Type B pancreatic cell (in vitro differentiated cells): ENCODE measurements around the gene BTBD17. TPM values are rescaled to one million over a fixed set of nuclear protein-coding genes. Genes with fewer than 3 reads are reported as not detected.

ENCODE experiments used
- DNase-seq: peaks from one replicate; pipeline ENCODE4 v3.0.0; 2021; ENCODE audit warnings: mixed read lengths; ENCODE audit not compliant: unreplicated experiment; ENCODE audit errors: extremely low spot score
- H3K27ac Mint-ChIP-seq: 2 replicates; pipeline ENCODE4 v1.8.0; 2021; ENCODE audit warnings: mild to moderate bottlenecking, mixed read lengths
- H3K27me3 Mint-ChIP-seq: 2 replicates; pipeline ENCODE4 v1.8.0; 2021; ENCODE audit warnings: mixed read lengths
- H3K36me3 Mint-ChIP-seq: 2 replicates; pipeline ENCODE4 v1.8.0; 2021; ENCODE audit warnings: mixed read lengths
- H3K4me1 Mint-ChIP-seq: one replicate; pipeline ENCODE4 v1.8.0; 2021; ENCODE audit warnings: mixed read lengths; ENCODE audit not compliant: unreplicated experiment
- H3K4me3 Mint-ChIP-seq: 2 replicates; pipeline ENCODE4 v1.8.0; 2021; ENCODE audit warnings: mild to moderate bottlenecking, mixed read lengths
- H3K9me3 Mint-ChIP-seq: 2 replicates; pipeline ENCODE4 v1.8.0; 2021; ENCODE audit warnings: mixed read lengths
- CTCF ChIP-seq: fragments of 200-600 bp; sonication (generic); conservative IDR thresholded peaks from 2 replicates; pipeline ENCODE4 v1.5.0; 2021; ENCODE audit warnings: antibody characterized with exemption, mild to moderate bottlenecking
- total RNA-seq: library from RNA; stranded (reverse); gene quantifications from 2 replicates; pipeline ENCODE4 v1.2.1, GENCODE V29; 2021; ENCODE audit warnings: low replicate concordance

BTBD17 gene
- total RNA-seq, 1 donor from 2014 or later = 5.2 TPM

GRCh38 chr17:74355065-74355464 is 6.6 kb downstream of the BTBD17 start:
- no peak for TF ChIP-seq CTCF
- H3K4me3 Mint-ChIP-seq = no peak overlapping the region
- peaks cover 75% of the 10 kb centered on the region for H3K27me3 Mint-ChIP-seq
- no peak for DNase-seq
- H3K36me3 Mint-ChIP-seq = no peaks in the 10 kb centered on the region
- no peaks in the 10 kb centered on the region for H3K9me3 Mint-ChIP-seq
- peaks cover 4% of the 10 kb centered on the region for H3K4me1 Mint-ChIP-seq
- H3K27ac Mint-ChIP-seq = no peak overlapping the region

GRCh38 chr17:74354561-74354960 is 7.1 kb downstream of the BTBD17 start:
- Mint-ChIP-seq H3K4me3 (no peak overlapping the region), H3K27me3 (peaks cover 80% of the 10 kb centered on the region), H3K9me3 (no peaks in the 10 kb centered on the region), H3K36me3 (no peaks in the 10 kb centered on the region), H3K4me1 (peaks cover 4% of the 10 kb centered on the region), H3K27ac (no peak overlapping the region)
- no peak for TF ChIP-seq CTCF
- no peak for DNase-seq

- Mint-ChIP-seq H3K4me1 (peaks cover 4% of the 10 kb centered on the region), H3K27me3 (peaks cover 84% of the 10 kb centered on the region), H3K9me3 (no peaks in the 10 kb centered on the region), H3K27ac (no peak overlapping the region), H3K4me3 (no peak overlapping the region), H3K36me3 (no peaks in the 10 kb centered on the region)
- TF ChIP-seq CTCF = peak; percentile 83
- no peak for DNase-seq
Observed at GRCh38 chr17:74354123-74354522, 7.5 kb downstream of the BTBD17 start.

GRCh38 chr17:74353446-74354060 is 8.1 kb downstream of the BTBD17 start:
- Mint-ChIP-seq H3K27me3 (peaks cover 85% of the 10 kb centered on the region), H3K36me3 (no peaks in the 10 kb centered on the region), H3K27ac (no peak overlapping the region), H3K9me3 (no peaks in the 10 kb centered on the region), H3K4me1 (peaks cover 4% of the 10 kb centered on the region), H3K4me3 (no peak overlapping the region)
- no peak for TF ChIP-seq CTCF
- DNase-seq = no peak

GRCh38 chr17:74351552-74352210 is 10.0 kb downstream of the BTBD17 start:
- H3K36me3 Mint-ChIP-seq = no peaks in the 10 kb centered on the region
- no peak overlapping the region for H3K27ac Mint-ChIP-seq
- H3K9me3 Mint-ChIP-seq = no peaks in the 10 kb centered on the region
- H3K4me3 Mint-ChIP-seq = no peak overlapping the region
- H3K4me1 Mint-ChIP-seq = no peaks in the 10 kb centered on the region
- TF ChIP-seq CTCF = peak; percentile 50
- DNase-seq = no peak
- peaks cover 95% of the 10 kb centered on the region for H3K27me3 Mint-ChIP-seq
